HG03139 (cell line): ENCODE measurements around the gene MAP3K5.
"Not testable (repeated sequence)": the region's sequence is repeated elsewhere in the genome, so short reads cannot be mapped to it uniquely, and the experiment has no call there.

Experiments
- ATAC-seq: cut with Tn5 transposase; IDR thresholded peaks from one replicate; pipeline ENCODE4 v1.9.1; 2021; ENCODE audit not compliant: unreplicated experiment

The MAP3K5 gene

GRCh38 chr6:136696238-136696637 lies 96.0 kb downstream of the MAP3K5 start:
- no peak for ATAC-seq

- no peak for ATAC-seq
These were observed 96.9 kb downstream of the MAP3K5 start for GRCh38 chr6:136695412-136695811.

- ATAC-seq, result no peak
These were observed 99.2 kb downstream of the MAP3K5 start for GRCh38 chr6:136693090-136693489.

DNA sequence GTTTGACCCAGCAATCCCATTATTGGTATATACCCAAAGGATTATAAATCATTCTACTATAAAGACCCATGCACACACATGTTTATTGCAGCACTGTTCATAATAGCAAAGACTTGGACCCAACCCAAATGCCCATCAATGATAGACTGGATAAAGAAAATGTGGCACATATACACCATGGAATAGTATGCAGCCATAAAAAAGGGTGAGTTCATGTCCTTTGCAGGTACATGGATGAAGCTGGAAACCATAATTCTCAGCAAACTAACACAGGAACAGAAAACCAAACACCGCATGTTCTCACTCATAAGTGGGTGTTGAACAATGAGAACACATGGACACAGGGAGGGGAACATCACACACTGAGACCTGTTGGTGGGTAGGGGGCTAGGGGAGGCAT lies 104.4 kb downstream of the MAP3K5 start:
- not testable (repeated sequence) for ATAC-seq

DNA sequence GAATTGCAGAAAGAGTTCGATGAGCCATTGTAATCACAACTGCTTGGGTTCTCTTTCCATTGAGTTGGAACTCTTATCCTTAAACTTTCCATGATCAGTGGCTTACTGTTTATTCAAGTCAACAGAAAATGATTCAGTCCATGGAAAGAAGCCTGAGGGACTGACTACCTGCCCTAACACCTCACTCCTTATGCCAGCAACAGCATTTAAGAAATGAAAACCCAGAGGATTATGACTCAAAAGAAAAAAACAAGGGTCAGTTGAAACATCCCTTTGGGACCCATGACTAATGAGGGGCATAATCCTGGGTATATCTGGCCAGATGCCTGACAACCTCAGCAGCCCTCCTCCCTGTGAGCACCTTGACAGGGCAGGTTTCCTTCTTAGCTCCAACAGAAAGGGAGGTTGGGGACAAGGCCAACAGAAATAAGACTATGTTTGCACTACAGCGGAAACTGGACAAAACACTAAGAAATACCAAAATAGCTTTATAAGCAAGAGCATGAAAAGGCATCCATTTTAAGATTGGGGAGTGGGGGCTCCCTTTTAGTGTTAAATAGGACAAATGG lies 106.7 kb downstream of the MAP3K5 start:
- no peak for ATAC-seq

DNA sequence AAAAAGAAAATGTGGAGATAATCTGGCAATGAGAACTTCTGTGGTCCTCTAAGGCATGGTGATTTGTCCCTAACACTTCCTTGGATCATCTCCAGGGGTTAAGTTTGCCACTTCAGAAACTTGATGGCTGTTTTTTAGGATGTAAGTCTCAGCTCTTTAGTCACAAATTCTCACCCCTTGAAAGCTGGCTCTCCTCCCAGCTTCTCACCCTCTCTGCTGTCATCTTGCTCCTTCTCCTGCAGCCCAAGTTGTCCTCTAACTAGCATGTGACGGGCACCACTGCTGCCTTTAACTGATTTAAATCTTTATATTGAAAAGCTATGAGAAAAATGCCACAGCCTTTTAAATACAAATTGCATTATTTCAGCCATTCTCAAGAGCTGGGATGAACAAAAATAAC lies 107.8 kb downstream of the MAP3K5 start:
- ATAC-seq, result no peak

DNA sequence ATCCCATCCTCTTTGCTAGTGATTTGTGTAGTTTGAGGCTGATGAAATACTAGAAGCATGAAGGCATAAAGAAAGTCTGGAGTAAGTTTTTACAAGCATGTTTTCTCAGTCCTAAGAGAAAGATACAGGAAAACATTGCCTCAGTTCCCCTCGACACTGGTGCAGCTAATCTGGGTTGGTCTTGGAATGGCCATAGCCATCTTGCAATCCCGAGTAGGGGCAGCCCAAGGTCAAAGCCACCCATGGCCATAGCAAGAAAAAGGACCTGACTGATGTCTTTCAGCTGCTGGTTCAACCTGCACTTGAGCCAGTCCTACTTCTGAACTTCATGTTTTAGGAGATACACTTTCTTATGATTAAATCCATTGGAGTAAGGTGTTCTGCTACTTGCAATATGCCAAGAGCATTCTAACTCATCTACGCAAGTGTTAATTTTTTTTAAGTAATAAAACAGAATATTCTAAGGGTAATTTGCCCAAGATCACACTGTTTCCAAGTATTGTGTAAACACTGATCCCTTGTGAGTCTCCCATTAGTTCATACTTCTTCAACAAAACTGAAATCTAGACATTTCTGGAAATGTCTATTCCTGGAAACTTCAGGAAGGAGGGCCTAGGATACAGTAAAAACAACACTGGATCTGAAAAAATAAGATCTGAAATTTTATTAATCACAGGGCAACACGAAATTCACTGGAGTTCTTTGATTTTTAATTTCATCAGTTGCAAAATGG lies 108.9 kb downstream of the MAP3K5 start:
- no peak for ATAC-seq

DNA sequence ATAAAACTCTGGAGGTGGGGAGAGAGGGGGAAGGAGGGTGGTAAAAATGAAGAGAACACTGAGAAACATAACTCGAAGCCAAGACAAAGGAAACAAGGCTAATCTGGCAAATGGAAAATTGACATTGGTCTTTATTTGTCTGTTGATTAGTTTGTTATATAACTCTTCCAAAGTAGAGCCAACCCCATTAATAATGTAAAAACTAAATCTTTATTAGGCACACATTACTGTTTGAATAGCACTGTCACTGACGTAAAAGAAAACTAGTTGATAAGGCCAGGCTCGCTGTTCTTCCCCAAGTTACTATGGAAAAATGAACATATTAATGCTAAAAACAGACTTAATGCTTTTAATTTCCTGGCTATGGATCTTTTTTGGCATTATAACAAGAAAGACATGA lies 110.0 kb downstream of the MAP3K5 start:
- no peak for ATAC-seq

GRCh38 chr6:136677822-136678221 lies 114.5 kb downstream of the MAP3K5 start:
- no peak for ATAC-seq

DNA sequence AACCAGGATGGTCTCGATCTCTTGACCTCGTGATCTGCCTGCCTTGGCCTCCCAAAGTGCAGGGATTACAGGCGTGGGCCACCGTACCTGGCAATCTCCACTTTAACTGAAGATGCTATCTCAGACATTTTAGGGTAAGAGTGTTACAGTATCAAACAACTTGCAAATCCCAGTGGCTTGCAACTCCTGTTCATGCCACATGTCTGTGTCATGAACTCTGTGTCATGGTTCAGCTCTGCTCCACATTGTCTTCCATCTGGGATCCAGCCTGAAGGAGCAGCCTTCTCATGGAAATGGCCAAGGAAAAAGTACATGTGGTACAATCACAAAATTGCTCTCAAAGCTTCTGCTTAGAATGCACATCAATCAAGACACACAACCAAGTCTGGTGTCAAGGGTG lies 114.9 kb downstream of the MAP3K5 start:
- no peak for ATAC-seq

- ATAC-seq, result no peak
These were observed 116.2 kb downstream of the MAP3K5 start for GRCh38 chr6:136676075-136676474.

DNA sequence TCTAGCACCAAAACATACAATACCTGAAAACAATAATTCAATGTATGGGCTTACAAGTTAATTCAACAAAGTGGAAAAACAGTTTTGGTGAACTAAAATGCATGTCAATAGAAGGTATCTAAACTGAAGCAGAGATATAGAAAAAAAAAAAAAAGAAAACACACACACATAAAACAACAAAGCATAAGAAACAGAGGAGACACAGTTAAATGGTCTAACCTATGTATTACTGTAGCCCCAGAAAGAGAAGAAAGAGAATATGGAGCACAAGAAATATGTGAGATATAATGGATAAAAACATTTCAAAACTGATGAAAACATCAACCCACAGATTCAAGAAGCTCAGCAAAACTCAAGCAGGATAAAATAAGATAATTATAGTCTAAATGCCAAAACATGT lies 118.7 kb downstream of the MAP3K5 start:
- ATAC-seq, result no peak

DNA sequence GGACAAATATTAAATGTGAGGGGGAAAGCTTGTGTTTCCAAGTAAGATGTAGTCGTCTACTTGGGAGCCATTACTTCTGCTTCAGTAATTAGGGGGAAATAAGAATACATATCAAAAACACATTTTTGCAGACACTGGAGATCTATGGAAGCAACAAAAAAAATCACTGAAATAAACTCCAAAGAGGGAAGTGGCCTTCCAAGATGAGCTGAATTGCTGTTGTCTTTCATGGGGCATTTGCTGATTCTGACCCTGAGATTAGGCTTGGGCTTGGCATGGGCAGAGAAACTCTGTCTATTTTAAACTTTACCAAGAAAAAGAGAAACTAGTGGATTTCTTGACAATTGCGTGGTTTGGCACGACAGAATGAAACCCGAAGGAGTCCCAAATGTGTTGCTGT lies 120.1 kb downstream of the MAP3K5 start:
- no peak for ATAC-seq

DNA sequence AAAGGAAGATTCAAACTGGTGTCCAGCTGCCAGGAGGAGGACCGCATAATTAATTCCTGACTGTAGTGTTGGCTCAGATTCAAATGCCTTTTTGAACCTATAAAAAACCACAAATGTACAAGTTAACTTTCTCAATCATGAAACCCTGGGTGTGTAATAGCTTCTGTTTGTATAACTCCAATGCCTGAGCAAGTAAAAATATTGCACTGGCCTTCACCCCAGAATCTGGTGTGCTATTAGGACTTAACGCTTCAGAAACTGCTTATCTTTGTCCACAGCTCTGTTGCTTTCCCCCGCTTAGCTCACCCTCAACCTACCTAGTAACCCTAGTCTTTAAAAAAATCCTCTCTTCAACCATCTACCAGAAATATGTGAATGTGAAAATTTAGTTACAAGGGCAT lies 123.0 kb downstream of the MAP3K5 start:
- ATAC-seq, result no peak

- no peak for ATAC-seq
These were observed 123.7 kb downstream of the MAP3K5 start for GRCh38 chr6:136668571-136668970.

- ATAC-seq, result no peak
These were observed 126.2 kb downstream of the MAP3K5 start for GRCh38 chr6:136666041-136666440.

DNA sequence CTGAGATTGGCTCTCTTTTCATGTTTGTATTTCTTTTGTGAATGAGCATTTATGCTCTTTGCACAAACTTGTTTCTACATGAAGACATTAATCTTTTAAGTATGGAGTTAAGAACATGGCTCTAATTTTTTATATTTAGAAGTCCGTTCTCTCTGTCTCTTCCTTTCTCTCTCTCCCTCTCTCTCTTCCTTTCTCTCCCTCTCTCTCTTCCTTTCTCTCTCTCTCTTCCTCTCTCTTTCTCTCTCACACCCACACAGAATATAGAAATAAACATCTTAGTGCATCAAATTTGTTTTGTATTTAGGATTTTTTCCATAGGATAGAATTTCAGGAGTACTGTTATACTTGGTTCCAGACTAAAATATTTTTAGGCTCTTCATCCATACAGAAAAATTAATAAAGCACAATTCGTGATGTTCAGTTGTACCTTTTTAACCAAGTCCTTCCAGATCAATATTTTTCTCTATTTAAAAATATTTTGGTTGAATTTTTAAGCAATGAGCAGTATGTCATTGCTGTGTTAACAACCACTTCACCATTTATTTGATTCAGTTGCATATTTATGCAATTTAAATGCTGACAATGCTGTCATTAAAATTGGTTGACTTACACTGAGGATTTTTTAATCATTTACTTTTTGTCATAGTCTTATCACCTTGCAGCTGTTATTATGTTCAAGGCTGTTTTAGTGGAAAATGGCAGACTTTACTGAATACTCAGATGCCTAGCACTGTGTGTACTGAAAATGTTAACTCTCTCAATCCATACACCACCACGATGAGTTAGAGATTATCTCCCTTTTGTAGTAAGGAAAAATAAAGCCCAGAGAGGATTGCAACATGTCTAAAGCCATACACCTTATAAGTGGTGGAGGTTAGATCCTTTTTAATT lies 129.7 kb downstream of the MAP3K5 start:
- ATAC-seq, result no peak

GRCh38 chr6:136660727-136661126 lies 131.6 kb downstream of the MAP3K5 start:
- no peak for ATAC-seq

- no peak for ATAC-seq
These were observed 132.2 kb downstream of the MAP3K5 start for GRCh38 chr6:136659991-136660499.

DNA sequence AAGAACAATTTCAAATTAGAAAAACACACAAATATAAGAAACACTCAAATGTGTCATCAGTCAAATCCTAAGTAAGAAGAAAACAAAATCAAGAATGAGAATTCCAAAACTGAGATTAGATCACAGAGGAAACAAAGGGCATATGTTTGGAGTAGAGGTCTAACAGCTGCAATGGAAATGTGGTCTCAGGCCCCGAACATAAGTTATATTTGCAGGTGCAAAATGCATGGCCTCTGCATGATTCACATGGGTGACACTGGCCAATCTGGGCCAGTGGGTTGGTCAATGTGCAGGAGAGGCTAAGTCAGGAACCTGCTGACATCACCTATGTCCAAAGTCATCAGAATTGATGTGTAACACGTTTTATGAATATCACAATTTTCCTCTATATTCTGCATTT lies 133.6 kb downstream of the MAP3K5 start:
- no peak for ATAC-seq

DNA sequence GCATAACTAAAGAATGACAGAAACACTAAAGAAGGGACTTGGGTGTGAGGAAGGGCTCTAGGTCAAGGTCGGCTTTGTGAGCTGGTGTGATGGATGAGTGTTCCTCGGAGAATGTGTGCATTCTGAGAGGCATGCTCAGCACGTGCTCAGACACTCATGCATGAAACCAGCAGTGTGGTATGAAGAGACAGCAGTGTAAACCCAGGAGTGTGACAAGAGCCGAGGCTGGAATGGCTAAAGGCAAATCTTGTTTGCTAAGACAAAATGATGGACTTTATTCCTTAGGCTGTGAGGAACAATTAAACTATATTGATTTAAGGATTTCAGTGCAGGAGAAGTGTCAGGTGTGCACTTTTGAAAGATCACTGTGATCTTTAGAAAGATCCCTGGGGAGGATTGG lies 134.6 kb downstream of the MAP3K5 start:
- ATAC-seq, result no peak

- no peak for ATAC-seq
These were observed 136.2 kb downstream of the MAP3K5 start for GRCh38 chr6:136656121-136656520.
